Glomerular visceral epithelial cell (primary cell): Measurements from ENCODE around the gene MBD5.
A peak's percentile ranks its signal among the peaks of the same experiment; 100 is the strongest.

Experiments used
- DNase-seq: peaks from one replicate; pipeline ENCODE4 v3.0.0-alpha.2; 2016; ENCODE audit errors: extremely low spot score

Gene MBD5

DNA sequence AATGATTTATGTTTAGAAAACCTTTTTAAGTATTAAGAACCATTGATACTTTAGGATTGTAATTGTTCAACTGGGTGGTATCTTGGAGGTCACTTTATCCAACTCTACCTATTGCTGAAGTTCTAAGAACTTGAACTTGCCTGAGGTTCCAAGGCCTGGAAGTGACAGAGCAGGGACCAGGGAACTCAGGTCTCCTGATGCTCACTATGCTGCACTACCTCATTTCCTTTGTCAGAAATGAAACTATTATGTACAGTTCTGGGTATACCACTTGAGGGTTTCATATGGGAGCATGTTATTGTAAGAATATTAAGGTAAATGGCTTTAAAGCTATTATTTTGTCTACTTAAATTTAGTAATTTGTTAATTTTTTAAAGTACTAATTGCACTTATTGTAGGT, 3.0 kb downstream of the MBD5 start:
- DNase-seq: no peak

DNA sequence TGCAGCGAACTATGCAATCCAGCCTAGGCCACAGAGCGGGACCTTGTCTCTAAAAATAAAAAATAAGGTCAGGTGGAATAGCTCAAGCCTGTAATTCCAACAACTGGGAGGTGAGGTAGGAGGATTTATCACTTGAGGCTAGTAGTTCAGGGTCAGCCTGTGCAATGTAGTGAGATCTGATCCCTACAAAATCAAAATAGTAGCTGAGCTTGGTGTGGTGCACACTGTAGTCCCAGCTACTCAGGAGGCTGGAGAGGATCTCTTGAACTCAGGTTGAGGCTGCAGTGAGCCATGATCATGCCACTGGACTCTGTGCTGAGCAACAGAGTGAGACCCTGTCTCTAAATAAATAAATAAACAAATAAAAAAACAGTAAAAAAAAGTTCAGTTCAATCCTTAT, 5.7 kb downstream of the MBD5 start:
- no peak for DNase-seq

DNA sequence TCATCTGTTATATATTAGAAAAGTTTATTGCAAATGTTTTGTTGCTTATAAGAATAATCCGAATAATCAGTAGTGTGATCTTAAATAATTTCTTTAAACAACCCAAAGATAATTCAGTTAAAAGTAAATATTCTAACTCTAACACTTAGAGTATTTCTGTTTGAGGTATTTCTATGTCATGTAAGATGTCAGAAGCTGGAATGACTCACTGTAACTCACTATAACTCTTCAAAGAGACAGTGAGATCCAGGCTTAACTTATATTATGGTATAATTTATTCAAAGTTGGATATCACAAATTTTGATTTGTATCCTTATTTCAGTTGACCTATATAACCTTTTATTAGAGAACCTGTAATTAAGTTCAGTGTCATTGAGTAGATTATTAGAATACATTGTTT, 6.9 kb downstream of the MBD5 start:
- DNase-seq: no peak

DNA sequence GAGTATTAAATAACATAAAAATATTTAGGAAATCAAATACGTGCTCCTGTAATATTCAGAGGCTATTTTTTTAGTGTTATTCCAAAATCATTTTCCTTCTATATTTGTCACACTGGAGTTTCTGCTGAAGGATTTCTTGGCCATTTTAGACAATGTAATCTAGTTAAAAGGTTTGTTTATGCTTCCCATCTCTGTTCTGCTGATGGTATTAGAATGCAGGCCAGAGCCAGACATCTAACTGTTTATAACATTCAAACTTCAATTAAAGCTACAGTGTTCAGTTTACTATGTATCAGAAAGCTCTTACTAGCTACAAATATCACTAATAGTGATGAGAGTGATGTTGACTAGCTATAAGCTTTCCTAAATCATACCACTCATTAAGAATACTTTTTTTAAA, 7.9 kb downstream of the MBD5 start:
- DNase-seq: no peak

DNA sequence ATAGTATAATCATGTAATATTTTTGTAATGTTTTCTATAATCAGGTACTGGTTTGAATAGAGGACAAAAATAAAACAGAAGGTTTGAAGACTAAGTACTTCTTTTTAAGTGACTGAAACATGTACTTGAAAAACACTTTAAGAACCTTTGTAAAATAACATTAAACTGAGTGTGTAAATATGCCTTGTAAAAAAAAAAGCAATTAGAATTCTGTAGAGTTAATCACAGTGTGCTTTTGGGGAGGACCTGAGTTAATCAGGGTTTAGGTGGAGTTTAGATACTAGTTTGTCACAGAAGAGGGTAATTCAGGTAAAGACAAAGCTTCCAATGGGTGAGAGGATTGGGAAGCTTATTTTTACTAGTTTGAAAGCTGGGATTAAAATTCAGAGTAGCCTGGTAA, 10.3 kb downstream of the MBD5 start:
- no peak for DNase-seq

DNA sequence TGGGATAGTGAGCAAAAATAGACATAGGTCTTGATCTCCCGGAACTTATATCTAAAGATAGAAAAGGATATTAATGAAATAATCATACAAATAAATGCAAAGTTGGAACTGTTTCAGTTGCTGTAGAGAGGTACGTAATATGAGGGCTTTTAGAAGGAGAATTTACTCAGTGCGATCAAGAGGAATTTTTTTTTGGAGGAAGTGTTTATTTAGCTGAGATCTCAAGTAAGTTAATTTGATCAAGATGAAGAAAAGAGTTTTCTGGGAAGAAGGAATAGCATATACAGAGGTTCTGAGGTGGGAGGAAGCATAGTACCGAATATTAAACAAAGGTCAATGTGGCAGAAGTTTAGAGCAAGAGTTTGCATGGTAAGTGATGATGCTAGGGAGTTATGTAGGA, 11.3 kb downstream of the MBD5 start:
- DNase-seq: no peak

DNA sequence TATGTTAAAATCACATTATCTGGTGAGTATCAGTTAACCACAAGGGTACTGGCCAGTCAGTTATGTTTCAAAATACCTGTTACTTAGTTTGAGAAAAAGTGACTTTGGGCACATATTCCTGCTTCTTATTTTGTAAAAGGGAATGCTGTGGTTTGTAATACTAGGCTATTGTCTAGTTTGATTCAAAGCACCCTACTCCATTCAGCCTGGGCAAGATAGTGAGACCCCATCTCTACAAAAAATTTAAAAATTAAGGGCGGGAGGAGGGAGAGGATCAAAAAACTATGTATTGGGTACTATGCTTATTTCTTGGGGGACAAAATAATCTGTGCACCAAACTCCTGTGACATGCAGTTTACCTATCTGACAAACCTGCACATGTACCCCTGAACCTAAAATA, 18.9 kb downstream of the MBD5 start:
- no peak for DNase-seq

DNA sequence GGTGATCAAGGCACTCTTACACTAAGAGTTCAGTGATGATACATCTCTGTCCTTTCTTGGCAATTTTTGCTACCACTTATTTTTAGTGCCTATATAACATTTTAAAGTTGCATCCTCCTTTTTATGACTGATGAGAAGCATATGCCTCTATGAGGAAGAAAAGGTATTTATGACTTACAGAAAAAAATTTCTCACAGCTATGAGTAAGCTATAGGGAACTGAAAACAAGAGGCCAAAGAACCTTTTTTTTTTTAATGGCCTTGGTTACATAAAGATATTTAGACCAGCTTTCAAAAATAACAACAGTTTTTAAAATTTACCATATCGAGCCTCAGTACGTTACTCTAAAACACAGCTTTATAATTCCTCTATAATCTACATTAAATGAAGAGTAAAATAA, 21.3 kb downstream of the MBD5 start:
- no peak for DNase-seq

DNA sequence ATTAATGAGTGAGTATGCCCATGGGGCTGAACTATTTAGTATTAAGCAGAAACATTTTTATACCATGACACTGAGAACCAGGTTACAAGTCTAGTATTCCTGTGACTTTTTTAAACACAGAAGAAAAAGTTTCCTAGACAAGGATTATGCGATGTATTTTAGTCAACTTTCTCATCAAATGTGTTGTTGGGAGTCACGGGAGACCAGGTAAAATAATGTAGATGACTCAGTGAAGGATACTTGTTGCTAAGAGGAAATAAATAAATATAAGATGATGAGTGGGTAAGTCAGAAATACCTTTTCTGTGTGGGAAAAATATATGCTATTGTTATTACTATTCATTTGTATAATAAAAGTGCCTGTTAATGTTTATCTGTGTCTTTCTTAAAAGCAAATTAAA, 23.4 kb downstream of the MBD5 start:
- peak; percentile 31 for DNase-seq

DNA sequence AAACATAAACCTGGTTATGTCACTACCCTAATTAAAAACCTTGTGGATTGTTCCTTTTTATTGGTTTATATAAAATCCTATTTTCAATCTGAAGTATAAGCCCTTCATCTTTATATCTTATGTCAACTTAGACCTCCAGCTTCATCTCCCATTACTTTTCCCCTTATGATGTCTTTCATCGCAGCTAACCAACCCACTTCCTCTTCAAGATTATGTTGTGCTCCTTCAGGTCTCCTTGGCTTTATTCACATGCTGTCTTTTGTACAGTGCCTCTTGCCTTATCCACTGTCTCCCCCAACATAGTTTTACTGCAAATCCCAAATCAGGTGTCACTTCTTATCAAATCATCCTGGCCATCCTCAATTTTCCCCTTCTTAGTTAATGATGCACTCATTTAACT, 25.9 kb downstream of the MBD5 start:
- no peak for DNase-seq

DNA sequence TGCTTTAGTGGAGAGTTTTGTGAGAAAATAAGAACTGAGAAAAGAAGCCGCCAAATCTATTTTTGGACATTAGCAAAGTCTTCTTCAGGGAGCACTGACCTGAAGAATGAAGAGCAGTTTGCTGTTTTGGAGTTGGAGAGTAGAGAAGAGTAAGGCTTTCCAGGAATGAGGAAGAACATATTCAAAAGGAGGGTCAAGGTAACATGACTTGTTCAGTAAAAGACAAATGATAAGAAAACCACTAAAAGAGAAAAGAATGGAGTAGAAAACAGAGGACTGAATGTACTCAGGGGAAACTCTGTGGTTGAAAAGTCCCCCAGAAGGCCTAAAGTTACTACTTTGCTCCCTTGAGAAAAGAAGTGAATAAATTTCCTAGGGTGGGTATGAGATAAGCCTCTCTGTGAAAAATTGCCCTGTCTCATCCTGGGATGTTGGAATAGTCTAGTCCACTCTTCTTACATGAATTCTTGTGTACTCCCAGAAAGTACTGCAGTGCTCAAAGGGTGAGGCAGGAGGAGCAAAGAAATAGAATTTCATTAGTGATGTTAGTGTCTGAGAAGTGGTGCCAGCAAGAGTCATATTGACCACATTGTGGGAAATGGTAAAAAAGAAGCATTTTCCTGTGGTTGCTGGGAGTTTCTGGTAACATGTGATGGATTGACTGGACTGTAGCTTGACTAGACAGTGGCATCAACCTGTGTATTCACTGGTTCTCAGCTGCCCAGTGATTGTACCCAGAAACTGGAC, 27.8 kb downstream of the MBD5 start:
- DNase-seq: peak; percentile 53

DNA sequence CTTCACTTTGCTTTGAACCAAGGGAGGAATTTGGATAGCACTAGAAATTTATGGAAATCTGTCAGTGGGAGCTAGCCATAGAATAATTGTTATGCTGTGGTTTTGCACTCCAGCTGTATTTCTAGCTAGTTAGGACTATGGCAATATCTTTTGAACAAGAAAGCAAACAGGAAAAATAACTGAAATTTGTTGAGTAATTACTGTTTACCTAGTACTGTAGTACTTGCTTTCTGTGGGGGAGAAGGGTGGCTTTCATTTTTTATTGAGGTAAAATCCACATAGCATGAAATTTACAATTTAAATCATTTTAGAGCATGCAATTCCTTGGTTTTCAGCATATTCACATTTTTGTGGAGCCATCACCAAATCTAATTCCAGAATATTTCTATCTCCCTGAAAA, 28.4 kb downstream of the MBD5 start:
- DNase-seq: no peak

DNA sequence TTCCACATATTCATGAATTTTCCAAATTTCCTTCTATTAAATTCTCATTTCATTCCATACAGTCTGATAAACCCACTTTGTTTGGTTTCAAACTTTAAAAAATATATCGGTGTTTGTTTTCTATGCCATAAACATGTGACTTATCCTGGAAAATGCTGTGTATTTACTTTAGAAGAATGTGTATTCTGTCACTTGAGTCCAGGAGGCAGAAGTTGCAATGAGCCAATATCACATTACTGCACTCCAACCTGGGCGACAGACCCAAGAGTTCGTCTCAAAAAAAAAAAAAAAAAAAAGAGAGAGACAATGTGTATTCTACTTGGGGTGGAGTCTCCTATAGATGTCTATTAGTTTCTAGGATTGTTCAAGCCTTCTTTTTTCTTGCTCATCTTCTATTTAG, 31.8 kb downstream of the MBD5 start:
- DNase-seq: no peak

DNA sequence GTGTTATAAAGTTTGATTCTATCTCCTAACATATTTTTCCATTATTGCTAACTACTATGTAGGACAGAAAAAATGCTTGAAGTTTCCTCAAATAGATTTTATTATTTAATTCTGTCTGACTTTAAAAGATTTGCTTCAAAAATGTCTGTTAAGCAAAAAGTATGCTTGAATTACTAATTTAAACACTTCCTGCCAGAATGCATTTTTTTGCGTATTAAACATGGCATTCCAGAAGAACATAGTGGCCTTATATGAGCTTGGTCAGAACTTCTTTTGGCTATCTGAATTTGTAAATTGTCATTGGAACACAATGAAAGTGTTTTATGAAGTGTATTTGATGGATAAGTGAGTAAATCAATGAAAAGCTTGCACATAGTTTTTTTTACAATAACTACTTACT, 37.8 kb downstream of the MBD5 start:
- DNase-seq: no peak

DNA sequence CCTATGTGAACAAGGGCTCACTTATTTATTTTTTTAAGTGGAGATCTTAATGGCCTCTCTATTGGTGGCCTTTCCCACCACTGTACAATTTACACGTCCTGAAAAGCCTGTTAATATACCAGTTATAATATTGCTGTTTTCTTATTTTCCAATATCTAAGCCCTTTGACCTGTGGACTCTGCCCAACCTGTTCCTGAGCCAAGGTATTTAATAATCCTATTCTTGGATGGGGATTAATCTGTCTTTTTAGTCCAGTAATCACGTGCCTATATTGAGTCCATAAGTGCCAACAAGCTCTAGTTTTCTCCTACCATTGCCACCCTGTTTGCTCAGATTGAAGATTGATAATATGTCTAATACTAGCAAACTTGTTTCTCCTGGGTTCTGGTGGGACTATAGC, 42.7 kb downstream of the MBD5 start:
- no peak for DNase-seq

DNA sequence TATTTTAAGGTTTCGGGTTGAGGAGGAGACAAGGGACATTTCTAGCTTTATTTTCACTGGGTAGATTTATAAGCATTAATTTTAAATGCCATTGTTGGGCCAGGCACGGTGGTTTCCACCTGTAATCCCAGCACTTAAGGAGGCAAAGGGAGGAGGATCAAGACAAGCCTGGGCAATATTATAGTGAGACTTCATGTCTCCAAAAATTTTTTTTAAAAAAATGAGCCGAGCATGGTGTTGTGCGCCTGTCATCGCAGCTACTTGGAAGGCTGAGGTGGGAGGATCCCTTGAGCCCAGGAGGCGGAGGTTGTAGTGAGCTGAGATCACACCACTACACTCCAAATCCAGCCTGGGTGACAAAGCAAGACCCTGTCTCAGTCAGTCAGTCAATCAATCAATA, 45.0 kb downstream of the MBD5 start:
- DNase-seq: no peak

DNA sequence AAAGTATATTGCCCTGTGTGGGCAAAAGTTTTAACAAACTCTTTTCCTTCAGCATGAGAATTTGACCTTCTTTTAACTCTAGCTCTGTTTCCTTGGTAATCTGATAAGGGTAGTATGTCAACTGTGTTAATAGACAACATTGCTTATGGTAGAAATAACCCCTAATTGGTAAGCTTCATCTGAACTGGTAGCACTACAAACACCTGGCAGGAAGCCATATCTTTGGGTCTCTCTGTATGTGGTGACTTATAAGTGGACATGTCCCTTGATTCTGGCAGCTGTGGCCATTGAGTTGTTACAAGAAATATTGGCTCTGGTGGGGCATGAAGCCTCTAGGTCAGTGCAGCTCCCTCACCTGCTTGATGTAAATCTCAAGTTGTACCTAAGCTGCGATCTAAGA, 46.9 kb downstream of the MBD5 start:
- DNase-seq: no peak

DNA sequence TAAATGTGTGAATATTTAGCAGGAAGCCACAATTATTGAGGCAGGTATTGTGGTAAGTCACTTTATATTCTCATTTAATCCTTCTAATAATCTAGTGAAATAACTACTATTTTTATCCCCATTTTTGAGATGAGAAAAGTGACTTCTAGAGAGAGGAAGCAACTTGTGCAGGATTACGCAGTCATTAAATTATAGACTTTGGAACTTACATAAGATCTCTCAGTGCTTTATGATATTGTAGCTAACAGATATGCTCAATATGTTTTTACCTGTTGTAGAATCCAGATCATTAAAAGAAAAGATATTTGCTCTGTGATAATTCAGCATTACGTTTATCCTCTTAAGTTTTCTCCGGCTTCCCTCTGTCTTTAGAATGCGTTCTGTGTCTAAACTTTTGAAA, 50.5 kb downstream of the MBD5 start:
- DNase-seq: no peak

DNA sequence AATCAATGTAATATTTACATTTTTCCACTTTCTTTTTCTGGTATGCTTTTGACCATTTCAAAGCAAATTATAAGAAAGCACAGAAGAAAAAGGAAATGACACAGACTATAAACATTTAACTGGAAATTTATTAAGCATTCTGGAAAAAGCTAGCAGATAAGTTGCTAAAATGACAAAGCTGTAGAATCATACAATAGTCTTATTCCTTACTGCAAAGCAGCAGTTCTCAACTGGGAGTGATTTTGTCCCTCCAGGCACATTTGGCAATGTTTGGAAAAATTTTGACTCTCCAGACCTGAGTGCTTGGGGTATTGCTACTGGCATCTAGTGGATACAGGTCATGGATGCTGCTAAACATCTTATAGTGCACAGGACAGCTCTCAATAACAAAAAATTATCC, 75.1 kb downstream of the MBD5 start:
- DNase-seq: no peak

DNA sequence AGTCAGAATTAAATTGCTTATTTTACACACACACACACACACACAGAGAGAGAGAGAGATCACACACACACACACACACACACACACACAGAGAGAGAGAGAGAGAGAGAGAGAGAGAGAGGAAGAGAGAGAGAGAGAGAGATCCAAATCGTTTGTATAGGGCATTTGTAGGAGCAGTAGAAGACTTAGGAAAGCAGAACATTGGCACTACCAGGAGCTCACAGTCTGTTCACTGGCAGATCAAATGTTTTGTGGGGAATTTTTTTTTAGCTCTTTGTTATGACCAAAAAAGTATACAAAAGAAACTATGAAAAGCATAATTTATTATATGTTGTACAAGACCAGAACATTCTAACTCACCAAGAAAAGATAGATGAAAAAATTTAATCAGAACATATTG, 81.8 kb downstream of the MBD5 start:
- DNase-seq: no peak

DNA sequence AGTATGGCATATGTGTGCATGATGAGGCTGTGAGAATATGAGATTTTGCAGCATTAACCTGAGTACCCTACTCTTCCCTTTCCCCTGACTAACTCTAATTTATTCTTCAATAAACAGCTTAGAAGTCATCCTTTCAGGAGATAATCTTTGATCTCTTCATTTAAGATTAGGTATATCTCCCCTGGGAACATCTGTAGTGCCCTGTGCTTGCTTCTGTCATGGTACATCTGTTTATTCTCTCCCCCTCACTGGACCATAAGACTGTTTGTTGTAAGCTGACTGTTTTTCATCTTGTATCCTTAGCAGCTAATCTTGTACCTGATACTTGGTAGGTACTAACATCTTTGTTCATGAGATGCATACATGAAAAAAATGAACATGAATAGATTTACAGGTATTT, 83.1 kb downstream of the MBD5 start:
- no peak for DNase-seq

DNA sequence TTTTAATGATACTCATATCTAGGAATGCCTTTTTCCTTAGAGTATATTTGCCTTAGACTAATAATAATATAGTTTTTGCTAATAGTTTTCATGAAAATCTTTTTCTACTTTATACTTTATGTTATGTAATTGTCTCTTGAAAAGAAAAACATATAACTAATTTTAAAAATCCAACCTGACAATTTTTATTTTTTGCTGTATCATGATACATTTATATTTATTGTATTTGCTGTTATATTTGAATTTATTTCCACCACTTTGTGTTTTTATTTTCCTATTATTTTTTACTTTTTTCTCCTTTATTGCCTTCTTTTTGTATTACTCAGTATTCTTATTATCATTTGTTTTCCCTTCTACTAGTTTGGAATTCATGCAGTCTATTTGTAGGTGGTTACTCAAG, 85.4 kb downstream of the MBD5 start:
- no peak for DNase-seq

DNA sequence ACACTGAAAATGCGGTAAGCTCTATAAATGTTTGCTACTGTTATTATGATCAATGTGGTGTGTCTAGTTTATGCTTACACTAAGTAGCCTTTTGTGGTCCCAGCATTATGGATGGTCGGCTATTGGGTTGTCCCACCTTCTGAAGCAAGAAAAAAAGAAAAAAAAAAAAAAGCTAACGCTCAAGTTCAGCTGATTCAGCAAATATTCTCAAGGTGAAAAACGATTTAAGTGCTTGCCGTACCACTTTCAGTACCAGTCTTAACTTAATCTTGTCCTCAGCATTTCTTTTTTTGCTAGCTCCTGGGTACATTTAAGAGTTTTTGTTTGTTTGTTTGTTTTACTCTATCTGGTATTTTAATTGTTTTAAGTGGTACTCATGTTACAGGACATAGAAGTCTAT, 87.5 kb downstream of the MBD5 start:
- DNase-seq: no peak

DNA sequence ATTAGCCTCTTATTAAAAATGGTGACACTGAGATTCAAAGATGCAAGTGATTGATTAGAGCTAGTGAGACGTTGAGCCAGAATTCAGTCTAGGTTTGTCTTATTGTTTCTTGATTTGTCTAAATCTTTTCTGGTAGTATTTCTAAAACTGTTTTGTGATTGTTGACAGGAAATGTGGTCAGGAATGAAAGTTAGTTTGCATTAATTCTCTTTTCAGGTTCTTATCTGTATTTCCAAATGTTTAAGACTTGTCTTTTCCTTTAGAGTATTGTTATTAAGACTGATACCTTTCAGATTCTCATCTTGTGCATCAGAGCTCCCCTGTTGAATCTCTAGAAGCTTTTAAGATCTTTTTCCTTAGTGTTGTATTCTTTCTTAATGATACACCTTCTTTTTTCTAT, 89.3 kb downstream of the MBD5 start:
- DNase-seq: no peak

DNA sequence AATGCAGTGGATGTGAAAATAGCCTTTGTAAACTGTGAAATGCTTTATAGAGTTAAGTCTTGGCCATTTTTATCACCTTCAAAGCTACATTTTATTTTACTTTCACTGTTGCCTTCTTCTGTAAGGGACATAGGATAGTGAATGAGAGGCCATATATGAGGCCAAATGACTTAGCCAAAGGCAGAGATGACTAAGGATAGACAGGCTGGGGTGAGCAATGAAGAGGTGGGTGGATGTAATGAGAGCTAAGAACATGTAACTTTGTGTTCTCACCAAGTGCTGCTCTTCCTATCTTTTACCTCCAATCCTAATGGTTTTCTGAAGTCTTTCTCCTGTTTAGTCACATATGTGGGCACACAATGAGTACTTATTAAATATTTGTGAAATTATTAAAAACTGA, 101.9 kb downstream of the MBD5 start:
- DNase-seq: peak; percentile 13
